Measurements from ENCODE around the gene BRINP1. TPM values are rescaled to one million over a fixed set of nuclear protein-coding genes. Genes with fewer than 3 reads are reported as not detected.

The BRINP1 gene
- total RNA-seq, 4 donors from 2014 or later = not detected

GRCh38 chr9:119333507-119334229 lies 35.6 kb downstream of the BRINP1 start:
- no peak for DNase-seq (ENCODE audit: low spot score in 2 of 2)
- 42 to 65% methylated on average over 4 of the region's 4 CpGs for WGBS, 2 donors
- Histone ChIP-seq H3K36me3 (no peaks in the 10 kb centered on the region), H3K27ac (no peak overlapping the region), H3K4me1 (no peaks in the 10 kb centered on the region), H3K9me3 (peaks cover 0 to 15% (median 0%) of the 10 kb centered on the region in 4 donors), H3K27me3 (no peaks in the 10 kb centered on the region), H3K4me3 (no peak overlapping the region)
- TF ChIP-seq POLR2A (IDR thresholded peaks at IDR 0.05) (no peak), CTCF (IDR thresholded peaks at IDR 0.05) (no peak), EP300 (IDR thresholded peaks at IDR 0.05) (no peak)

- no peaks in the 10 kb centered on the region for H3K27me3 ChIP-seq
- H3K4me1 ChIP-seq = no peaks in the 10 kb centered on the region
- H3K4me3 ChIP-seq = no peak overlapping the region
- peaks cover 0 to 23% (median 0%) of the 10 kb centered on the region in 4 donors for H3K9me3 ChIP-seq
- H3K36me3 ChIP-seq = no peaks in the 10 kb centered on the region
- DNase-seq (ENCODE audit: low spot score in 2 of 2) = no peak
- TF ChIP-seq EP300 (IDR thresholded peaks at IDR 0.05) (no peak), CTCF (IDR thresholded peaks at IDR 0.05) (no peak), POLR2A (IDR thresholded peaks at IDR 0.05) (no peak)
- no peak overlapping the region for H3K27ac ChIP-seq
- 65 to 69% methylated on average over 2 of the region's 2 CpGs for WGBS, 2 donors
Measured at GRCh38 chr9:119332522-119332921, 36.7 kb downstream of the BRINP1 start.

GRCh38 chr9:119322184-119322583 lies 47.1 kb downstream of the BRINP1 start:
- WGBS, 2 donors = 19 to 25% methylated on average over 5 to 7 of the region's 7 CpGs
- no peaks in the 10 kb centered on the region for H3K36me3 ChIP-seq
- no peak overlapping the region for H3K4me3 ChIP-seq
- TF ChIP-seq POLR2A (IDR thresholded peaks at IDR 0.05) = no peak
- no peak for TF ChIP-seq EP300 (IDR thresholded peaks at IDR 0.05)
- TF ChIP-seq CTCF (IDR thresholded peaks at IDR 0.05) = no peak
- H3K4me1 ChIP-seq = no peaks in the 10 kb centered on the region
- no peaks in the 10 kb centered on the region for H3K27me3 ChIP-seq
- DNase-seq (ENCODE audit: low spot score in 2 of 2) = no peak
- no peak overlapping the region for H3K27ac ChIP-seq
- no peaks in the 10 kb centered on the region for H3K9me3 ChIP-seq

- 29 to 36% methylated on average over 4 of the region's 4 CpGs for WGBS, 2 donors
- H3K4me1 ChIP-seq = no peaks in the 10 kb centered on the region
- no peaks in the 10 kb centered on the region for H3K27me3 ChIP-seq
- no peak for DNase-seq (ENCODE audit: low spot score in 2 of 2)
- TF ChIP-seq CTCF (IDR thresholded peaks at IDR 0.05) = no peak
- no peak for TF ChIP-seq POLR2A (IDR thresholded peaks at IDR 0.05)
- TF ChIP-seq EP300 (IDR thresholded peaks at IDR 0.05) = no peak
- H3K4me3 ChIP-seq = no peak overlapping the region
- H3K36me3 ChIP-seq = no peaks in the 10 kb centered on the region
- no peak overlapping the region for H3K27ac ChIP-seq
- no peaks in the 10 kb centered on the region for H3K9me3 ChIP-seq
Measured at GRCh38 chr9:119318371-119318770, 50.9 kb downstream of the BRINP1 start.

- TF ChIP-seq POLR2A (IDR thresholded peaks at IDR 0.05) = no peak
- no peaks in the 10 kb centered on the region for H3K4me1 ChIP-seq
- no peak for DNase-seq (ENCODE audit: low spot score in 2 of 2)
- H3K27ac ChIP-seq = no peak overlapping the region
- no peaks in the 10 kb centered on the region for H3K9me3 ChIP-seq
- H3K36me3 ChIP-seq = no peaks in the 10 kb centered on the region
- no peaks in the 10 kb centered on the region for H3K27me3 ChIP-seq
- WGBS, 2 donors = 75 to 81% methylated on average over 4 of the region's 4 CpGs
- no peak overlapping the region for H3K4me3 ChIP-seq
Measured at GRCh38 chr9:119313846-119314245, 55.4 kb downstream of the BRINP1 start.

Data from tibial nerve (tissue), 4 donors.